ENCODE measurements around the gene MDM2.

Gene MDM2

DNA sequence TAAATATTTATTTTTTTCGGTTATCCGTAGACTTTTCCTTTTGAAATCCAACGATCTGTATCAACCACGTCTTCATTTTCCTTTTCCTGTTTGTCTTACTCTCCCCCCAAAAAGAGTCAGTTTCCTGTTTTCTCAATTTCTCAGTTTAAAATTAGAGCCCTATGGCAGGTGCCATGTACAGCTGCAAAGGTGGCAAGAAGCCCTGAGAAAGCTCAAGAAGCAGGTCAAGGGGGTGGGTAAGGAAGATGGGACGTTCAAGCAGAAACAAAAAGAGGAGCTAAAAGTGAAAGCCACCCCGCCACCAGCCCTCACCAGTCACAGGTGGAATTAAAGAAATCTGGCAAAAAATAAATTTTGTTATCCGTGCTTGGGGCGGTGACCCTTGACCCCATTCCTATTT, 35.3 kb upstream of the MDM2 start:
- Histone ChIP-seq H3K9me2 (replicated peaks; ENCODE audit: control insufficient read depth, low read length) (no peaks in the 10 kb centered on the region), H3K79me2 (ENCODE audit: control insufficient read depth, low read length) (0 out of 2 replicates have a peak, but pooled peaks cover 5% of the 10 kb centered on the region), H3K9me3 (ENCODE audit: control insufficient read depth, insufficient read depth, low read length) (no peaks in the 10 kb centered on the region), H3F3A (ENCODE audit: control insufficient read depth, insufficient read depth) (peaks cover 39% of the 10 kb centered on the region), H3K4me1 (ENCODE audit: control insufficient read depth, low read length) (peaks cover 86% of the 10 kb centered on the region), H3K4me3 (ENCODE audit: low read length) (peak overlapping the region; percentile 49), H3K4me2 (ENCODE audit: low read length) (peak overlapping the region; percentile 63), H3K36me3 (ENCODE audit: control insufficient read depth, low read length) (peaks cover 19% of the 10 kb centered on the region), H3K27ac (ENCODE audit: low read depth, low read length) (peak overlapping the region; percentile 94), H3K27me3 (ENCODE audit: control insufficient read depth, low read length) (no peaks in the 10 kb centered on the region), H4K20me1 (ENCODE audit: control insufficient read depth, insufficient read depth, low read depth, low read length) (no peaks in the 10 kb centered on the region)
- no peak for TF ChIP-seq EZH2phosphoT487 (IDR thresholded peaks at IDR 0.05; ENCODE audit: borderline replicate concordance, low read length)
- TF ChIP-seq, protein P1, sequence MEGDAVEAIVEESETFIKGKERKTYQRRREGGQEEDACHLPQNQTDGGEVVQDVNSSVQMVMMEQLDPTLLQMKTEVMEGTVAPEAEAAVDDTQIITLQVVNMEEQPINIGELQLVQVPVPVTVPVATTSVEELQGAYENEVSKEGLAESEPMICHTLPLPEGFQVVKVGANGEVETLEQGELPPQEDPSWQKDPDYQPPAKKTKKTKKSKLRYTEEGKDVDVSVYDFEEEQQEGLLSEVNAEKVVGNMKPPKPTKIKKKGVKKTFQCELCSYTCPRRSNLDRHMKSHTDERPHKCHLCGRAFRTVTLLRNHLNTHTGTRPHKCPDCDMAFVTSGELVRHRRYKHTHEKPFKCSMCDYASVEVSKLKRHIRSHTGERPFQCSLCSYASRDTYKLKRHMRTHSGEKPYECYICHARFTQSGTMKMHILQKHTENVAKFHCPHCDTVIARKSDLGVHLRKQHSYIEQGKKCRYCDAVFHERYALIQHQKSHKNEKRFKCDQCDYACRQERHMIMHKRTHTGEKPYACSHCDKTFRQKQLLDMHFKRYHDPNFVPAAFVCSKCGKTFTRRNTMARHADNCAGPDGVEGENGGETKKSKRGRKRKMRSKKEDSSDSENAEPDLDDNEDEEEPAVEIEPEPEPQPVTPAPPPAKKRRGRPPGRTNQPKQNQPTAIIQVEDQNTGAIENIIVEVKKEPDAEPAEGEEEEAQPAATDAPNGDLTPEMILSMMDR (IDR thresholded peaks at IDR 0.05; ENCODE audit: low read depth, low read length, poor library complexity, severe bottlenecking), result no peak

DNA sequence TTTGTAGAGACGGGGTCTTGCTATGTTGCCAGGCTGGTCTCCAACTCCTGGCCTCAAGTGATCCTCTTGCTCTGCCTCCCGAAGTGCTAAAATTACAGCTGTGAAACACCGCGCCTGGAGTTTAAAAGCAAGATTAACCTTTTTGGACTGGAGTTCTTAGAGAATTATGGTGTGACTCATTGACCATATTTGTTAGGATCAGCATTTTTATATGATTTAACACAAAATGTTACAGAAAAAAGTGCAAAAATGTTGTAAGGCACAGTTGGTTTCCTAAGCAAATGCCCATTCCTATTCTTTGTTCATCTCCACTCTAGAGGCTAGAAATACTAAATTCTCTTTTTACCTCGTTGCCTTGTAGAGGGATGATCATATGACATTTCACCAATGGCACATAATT, 34.4 kb upstream of the MDM2 start:
- Histone ChIP-seq H3K27me3 (ENCODE audit: control insufficient read depth, low read length) (no peaks in the 10 kb centered on the region), H3K4me3 (ENCODE audit: low read length) (peak overlapping the region; percentile 49), H4K20me1 (ENCODE audit: control insufficient read depth, insufficient read depth, low read depth, low read length) (no peaks in the 10 kb centered on the region), H3K79me2 (ENCODE audit: control insufficient read depth, low read length) (0 out of 2 replicates have a peak, but pooled peaks cover 5% of the 10 kb centered on the region), H3K4me2 (ENCODE audit: low read length) (peak overlapping the region; percentile 63), H3F3A (ENCODE audit: control insufficient read depth, insufficient read depth) (peaks cover 39% of the 10 kb centered on the region), H3K9me2 (replicated peaks; ENCODE audit: control insufficient read depth, low read length) (no peaks in the 10 kb centered on the region), H3K27ac (ENCODE audit: low read depth, low read length) (peak overlapping the region; percentile 94), H3K4me1 (ENCODE audit: control insufficient read depth, low read length) (peaks cover 83% of the 10 kb centered on the region), H3K36me3 (ENCODE audit: control insufficient read depth, low read length) (peaks cover 16% of the 10 kb centered on the region), H3K9me3 (ENCODE audit: control insufficient read depth, insufficient read depth, low read length) (no peaks in the 10 kb centered on the region)
- TF ChIP-seq, protein P1 (IDR thresholded peaks at IDR 0.05; ENCODE audit: low read depth, low read length, poor library complexity, severe bottlenecking), result no peak
- no peak for TF ChIP-seq EZH2phosphoT487 (IDR thresholded peaks at IDR 0.05; ENCODE audit: borderline replicate concordance, low read length)

DNA sequence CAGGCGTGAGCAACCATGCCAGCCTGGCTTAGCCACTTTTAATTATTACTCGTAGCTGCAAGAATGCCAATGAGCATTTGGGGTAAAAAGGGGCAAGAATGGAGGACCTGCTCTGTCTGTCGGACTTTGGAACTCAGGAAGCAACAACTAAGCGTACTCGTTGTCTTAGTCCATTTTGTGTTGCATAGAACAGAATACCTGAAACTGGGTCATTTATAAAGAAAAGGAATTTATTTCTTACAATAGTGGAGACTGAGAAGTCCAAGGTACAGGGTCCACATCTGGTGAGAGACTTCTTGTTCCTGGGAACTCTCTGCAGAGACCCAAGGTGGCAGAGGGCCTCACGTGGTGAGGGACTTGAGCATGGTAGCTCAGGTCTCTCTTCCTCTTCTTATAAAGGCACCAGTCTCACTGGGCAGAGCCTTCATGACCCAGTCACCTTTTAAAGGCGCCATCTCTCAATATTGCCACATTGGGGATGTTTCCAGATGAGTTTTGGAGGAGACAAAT, 32.8 kb upstream of the MDM2 start:
- Histone ChIP-seq H3K27me3 (ENCODE audit: control insufficient read depth, low read length) (no peaks in the 10 kb centered on the region), H4K20me1 (ENCODE audit: control insufficient read depth, insufficient read depth, low read depth, low read length) (no peaks in the 10 kb centered on the region), H3K4me3 (ENCODE audit: low read length) (peak overlapping the region; percentile 33), H3K9me2 (replicated peaks; ENCODE audit: control insufficient read depth, low read length) (no peaks in the 10 kb centered on the region), H3K9me3 (ENCODE audit: control insufficient read depth, insufficient read depth, low read length) (no peaks in the 10 kb centered on the region), H3K27ac (ENCODE audit: low read depth, low read length) (peak overlapping the region; percentile 94), H3K36me3 (ENCODE audit: control insufficient read depth, low read length) (peaks cover 12% of the 10 kb centered on the region), H3K4me1 (ENCODE audit: control insufficient read depth, low read length) (peaks cover 86% of the 10 kb centered on the region), H3F3A (ENCODE audit: control insufficient read depth, insufficient read depth) (peaks cover 32% of the 10 kb centered on the region), H3K79me2 (ENCODE audit: control insufficient read depth, low read length) (0 out of 2 replicates have a peak, but pooled peaks cover 3% of the 10 kb centered on the region), H3K4me2 (ENCODE audit: low read length) (peak overlapping the region; percentile 26)
- TF ChIP-seq, protein P1 (IDR thresholded peaks at IDR 0.05; ENCODE audit: low read depth, low read length, poor library complexity, severe bottlenecking), result no peak
- no peak for TF ChIP-seq EZH2phosphoT487 (IDR thresholded peaks at IDR 0.05; ENCODE audit: borderline replicate concordance, low read length)
